GDM1 (cell line): Measurements from ENCODE around the gene BRICD5.
"Not testable (repeated sequence)": the region's sequence is repeated elsewhere in the genome, so short reads cannot be mapped to it uniquely, and the experiment has no call there.

Experiments used
- DNase-seq: peaks from one replicate; lab custom pipeline; 2025; lab: John Stamatoyannopoulos, UW

BRICD5 gene

GRCh38 chr16:2210386-2211365, at the start of gene BRICD5:
BRICD5 (minus strand) TSS chr16:2210863; CDS start chr16:2210833, 30 bp downstream.
- DNase-seq, result no peak

GRCh38 chr16:2260250-2260649, 49.6 kb upstream of the BRICD5 start:
- no peak for DNase-seq

GRCh38 chr16:2258530-2258929, 47.9 kb upstream of the BRICD5 start:
- not testable (repeated sequence) for DNase-seq

- no peak for DNase-seq
Observed at GRCh38 chr16:2257726-2258125, 47.1 kb upstream of the BRICD5 start.

GRCh38 chr16:2256531-2257140, 46.0 kb upstream of the BRICD5 start:
- no peak for DNase-seq

GRCh38 chr16:2253293-2253692, 42.6 kb upstream of the BRICD5 start:
- DNase-seq, result no peak

- no peak for DNase-seq
Observed at GRCh38 chr16:2252806-2253148, 42.1 kb upstream of the BRICD5 start.

GRCh38 chr16:2251296-2252111, 40.8 kb upstream of the BRICD5 start, which contains the start of gene ECI1:
ECI1 (minus strand) TSS chr16:2251587; CDS start chr16:2251566, 21 bp downstream.
- DNase-seq, result peak; percentile 35

- DNase-seq, result no peak
Observed at GRCh38 chr16:2250652-2251295, 40.1 kb upstream of the BRICD5 start.

- no peak for DNase-seq
Observed at GRCh38 chr16:2246301-2246885, 35.7 kb upstream of the BRICD5 start.

- no peak for DNase-seq
Observed at GRCh38 chr16:2244926-2245795, 34.5 kb upstream of the BRICD5 start.

- no peak for DNase-seq
Observed at GRCh38 chr16:2244301-2244700, 33.6 kb upstream of the BRICD5 start.

GRCh38 chr16:2243781-2244180, 33.1 kb upstream of the BRICD5 start:
- DNase-seq, result no peak

- no peak for DNase-seq
Observed at GRCh38 chr16:2243031-2243528, 32.4 kb upstream of the BRICD5 start.

- no peak for DNase-seq
Observed at GRCh38 chr16:2242598-2242997, 31.9 kb upstream of the BRICD5 start.

- not testable (repeated sequence) for DNase-seq
Observed at GRCh38 chr16:2240331-2240730, 29.7 kb upstream of the BRICD5 start.

- DNase-seq, result no peak
Observed at GRCh38 chr16:2238838-2239675, 28.4 kb upstream of the BRICD5 start.

GRCh38 chr16:2238150-2238837, 27.6 kb upstream of the BRICD5 start:
- no peak for DNase-seq
